Measurements from ENCODE around the gene IL25.

DNA sequence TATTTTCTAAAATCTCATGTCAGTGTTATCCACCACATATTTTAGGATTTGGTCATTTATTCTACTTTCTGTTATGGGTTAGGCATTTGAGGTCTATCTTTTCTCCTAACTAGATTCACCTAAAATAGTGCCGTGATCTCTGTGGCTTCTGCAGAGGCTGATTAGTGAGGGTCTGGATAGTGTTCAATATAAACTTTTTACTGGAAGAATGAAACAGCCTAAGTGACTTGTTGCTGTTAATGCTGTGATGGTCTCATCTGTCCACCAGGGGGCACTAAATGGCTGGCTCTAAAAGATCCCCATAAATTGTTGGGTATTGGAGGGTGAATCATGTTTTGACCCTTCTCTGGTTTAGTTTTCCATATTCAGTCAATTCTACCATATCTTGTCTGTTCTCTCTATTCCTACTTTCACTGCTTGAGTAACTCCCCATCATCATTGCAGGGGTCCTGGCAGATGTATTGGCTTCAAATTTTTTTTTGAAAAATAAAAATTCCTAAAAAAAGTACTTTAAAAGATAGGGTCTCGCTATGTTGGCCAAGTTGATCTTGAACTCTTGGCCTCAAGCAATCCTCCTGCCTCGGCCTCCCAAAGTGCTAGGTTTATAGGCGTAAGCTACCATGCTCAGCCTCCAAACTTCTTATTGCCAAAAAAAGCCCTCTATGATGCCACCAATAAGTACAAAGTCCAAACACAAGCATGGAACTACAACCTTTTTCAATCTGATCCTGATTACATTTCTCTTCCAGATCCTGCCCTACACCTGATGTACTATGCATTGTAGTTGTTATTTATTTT, 44.5 kb upstream of the IL25 start:
- no peak for TF ChIP-seq CREB1 (CRISPR knock-in tag; IDR thresholded peaks at IDR 0.05; ENCODE audit: low read depth)
- TF ChIP-seq, protein P1, sequence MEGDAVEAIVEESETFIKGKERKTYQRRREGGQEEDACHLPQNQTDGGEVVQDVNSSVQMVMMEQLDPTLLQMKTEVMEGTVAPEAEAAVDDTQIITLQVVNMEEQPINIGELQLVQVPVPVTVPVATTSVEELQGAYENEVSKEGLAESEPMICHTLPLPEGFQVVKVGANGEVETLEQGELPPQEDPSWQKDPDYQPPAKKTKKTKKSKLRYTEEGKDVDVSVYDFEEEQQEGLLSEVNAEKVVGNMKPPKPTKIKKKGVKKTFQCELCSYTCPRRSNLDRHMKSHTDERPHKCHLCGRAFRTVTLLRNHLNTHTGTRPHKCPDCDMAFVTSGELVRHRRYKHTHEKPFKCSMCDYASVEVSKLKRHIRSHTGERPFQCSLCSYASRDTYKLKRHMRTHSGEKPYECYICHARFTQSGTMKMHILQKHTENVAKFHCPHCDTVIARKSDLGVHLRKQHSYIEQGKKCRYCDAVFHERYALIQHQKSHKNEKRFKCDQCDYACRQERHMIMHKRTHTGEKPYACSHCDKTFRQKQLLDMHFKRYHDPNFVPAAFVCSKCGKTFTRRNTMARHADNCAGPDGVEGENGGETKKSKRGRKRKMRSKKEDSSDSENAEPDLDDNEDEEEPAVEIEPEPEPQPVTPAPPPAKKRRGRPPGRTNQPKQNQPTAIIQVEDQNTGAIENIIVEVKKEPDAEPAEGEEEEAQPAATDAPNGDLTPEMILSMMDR (conservative IDR thresholded peaks at IDR 0.05; ENCODE audit: low read depth in 2 of 2) = peak; percentile 90 to 97
- TF ChIP-seq POLR2AphosphoS5 (IDR thresholded peaks at IDR 0.05; ENCODE audit: low read depth) = no peak
- TF ChIP-seq, protein P2, sequence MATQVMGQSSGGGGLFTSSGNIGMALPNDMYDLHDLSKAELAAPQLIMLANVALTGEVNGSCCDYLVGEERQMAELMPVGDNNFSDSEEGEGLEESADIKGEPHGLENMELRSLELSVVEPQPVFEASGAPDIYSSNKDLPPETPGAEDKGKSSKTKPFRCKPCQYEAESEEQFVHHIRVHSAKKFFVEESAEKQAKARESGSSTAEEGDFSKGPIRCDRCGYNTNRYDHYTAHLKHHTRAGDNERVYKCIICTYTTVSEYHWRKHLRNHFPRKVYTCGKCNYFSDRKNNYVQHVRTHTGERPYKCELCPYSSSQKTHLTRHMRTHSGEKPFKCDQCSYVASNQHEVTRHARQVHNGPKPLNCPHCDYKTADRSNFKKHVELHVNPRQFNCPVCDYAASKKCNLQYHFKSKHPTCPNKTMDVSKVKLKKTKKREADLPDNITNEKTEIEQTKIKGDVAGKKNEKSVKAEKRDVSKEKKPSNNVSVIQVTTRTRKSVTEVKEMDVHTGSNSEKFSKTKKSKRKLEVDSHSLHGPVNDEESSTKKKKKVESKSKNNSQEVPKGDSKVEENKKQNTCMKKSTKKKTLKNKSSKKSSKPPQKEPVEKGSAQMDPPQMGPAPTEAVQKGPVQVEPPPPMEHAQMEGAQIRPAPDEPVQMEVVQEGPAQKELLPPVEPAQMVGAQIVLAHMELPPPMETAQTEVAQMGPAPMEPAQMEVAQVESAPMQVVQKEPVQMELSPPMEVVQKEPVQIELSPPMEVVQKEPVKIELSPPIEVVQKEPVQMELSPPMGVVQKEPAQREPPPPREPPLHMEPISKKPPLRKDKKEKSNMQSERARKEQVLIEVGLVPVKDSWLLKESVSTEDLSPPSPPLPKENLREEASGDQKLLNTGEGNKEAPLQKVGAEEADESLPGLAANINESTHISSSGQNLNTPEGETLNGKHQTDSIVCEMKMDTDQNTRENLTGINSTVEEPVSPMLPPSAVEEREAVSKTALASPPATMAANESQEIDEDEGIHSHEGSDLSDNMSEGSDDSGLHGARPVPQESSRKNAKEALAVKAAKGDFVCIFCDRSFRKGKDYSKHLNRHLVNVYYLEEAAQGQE (IDR thresholded peaks at IDR 0.05; ENCODE audit: unreplicated experiment) = no peak
- no peak for TF ChIP-seq EZH2 (IDR thresholded peaks at IDR 0.05; ENCODE audit: low read depth, unreplicated experiment)
- TF ChIP-seq EZH2phosphoT487 (IDR thresholded peaks at IDR 0.05; ENCODE audit: unreplicated experiment) = no peak
- no peak for TF ChIP-seq STAT1 (IDR thresholded peaks at IDR 0.05; ENCODE audit: unreplicated experiment)

All from GM23338 (cell line).